K562 (cell line): ENCODE results near the gene GABRR3.

ENCODE experiments used
- E2F4 ChIP-seq: sonication (generic); formaldehyde crosslinking; IDR thresholded peaks from 2 replicates; pipeline ENCODE4 v1.8.0; 2022; ENCODE audit warnings: mild to moderate bottlenecking, low read depth, missing genetic modification reagents
- EP300 ChIP-seq: IDR thresholded peaks from 2 replicates; pipeline ENCODE4 v1.6.1; 2012; ENCODE audit warnings: low read length, improper control_type of control experiment
- IFI16 ChIP-seq: fragments of 250-450 bp; sonication (Bioruptor Pico); IDR thresholded peaks from 2 replicates; pipeline ENCODE4 v2.1.2; 2022; ENCODE audit warnings: mild to moderate bottlenecking, inconsistent platforms
- RBM39 ChIP-seq: fragments of 200-400 bp; formaldehyde crosslinking; optimal IDR thresholded peaks from 2 replicates; pipeline ENCODE3; 2018; ENCODE audit warnings: low read depth, low read length
- TCF7L2 ChIP-seq: fragments of 150-350 bp; IDR thresholded peaks from 2 replicates; pipeline ENCODE4 v1.6.1; 2016; ENCODE audit warnings: low read depth, mild to moderate bottlenecking, low read length, moderate library complexity
- UBTF ChIP-seq, 2 experiments: IDR thresholded peaks; 2 replicates each; pipeline ENCODE4 v1.6.1; 2012; ENCODE audit warnings: improper control_type of control experiment in 2 of 2, low read depth in 2 of 2, low read length in 2 of 2, borderline replicate concordance in 1 of 2
- ZBTB8A ChIP-seq: fragments of 450-650 bp; IDR thresholded peaks from 2 replicates; pipeline ENCODE4 v1.6.1; 2018; ENCODE audit warnings: mild to moderate bottlenecking, moderate library complexity; ENCODE audit not compliant: partially characterized antibody

- no peak for TF ChIP-seq IFI16
- no peak for TF ChIP-seq E2F4 (CRISPR knock-in tag)
- no peak for TF ChIP-seq EP300
- TF ChIP-seq RBM39: no peak
- TF ChIP-seq TCF7L2: no peak
- TF ChIP-seq ZBTB8A: no peak
- TF ChIP-seq UBTF (IDR thresholded peaks at IDR 0.05; ENCODE audit: borderline replicate concordance in 1 of 2, low read depth in 2 of 2, low read length in 2 of 2): no peak
Measured at GRCh38 chr3:97979610-97980009, 55.5 kb downstream of the GABRR3 start.
